Amygdala (tissue), 56 donors: Measurements from ENCODE around the gene SNAPC2.
"Not testable (repeated sequence)": the region's sequence is repeated elsewhere in the genome, so short reads cannot be mapped to it uniquely, and the experiment has no call there.

Source experiments
- DNase-seq, 56 donors: peaks; one replicate each; lab custom pipeline; 2025; lab: John Stamatoyannopoulos, UW

Gene SNAPC2

DNA sequence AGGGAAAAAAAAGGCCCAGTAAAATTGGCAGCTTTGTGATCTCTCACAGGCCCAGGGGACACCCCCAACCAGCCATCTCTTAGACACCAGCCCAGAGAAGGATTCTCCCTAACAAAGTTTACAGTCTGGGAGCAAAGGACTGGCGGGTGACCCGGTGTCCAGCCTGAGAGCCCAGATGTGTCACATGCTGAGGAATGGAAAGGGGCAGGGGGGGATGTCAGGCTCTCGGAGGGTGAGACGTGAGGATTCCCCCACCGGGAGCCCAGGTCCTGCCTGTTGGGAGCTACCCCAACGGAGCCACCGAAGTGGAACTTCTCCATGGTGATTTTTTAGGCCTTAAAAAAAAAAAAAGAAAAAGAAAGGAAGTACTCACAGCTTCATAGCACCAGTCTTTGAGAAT, 10.6 kb downstream of the SNAPC2 start:
- peak in 1 of 56 donors; percentile 20 for DNase-seq

DNA sequence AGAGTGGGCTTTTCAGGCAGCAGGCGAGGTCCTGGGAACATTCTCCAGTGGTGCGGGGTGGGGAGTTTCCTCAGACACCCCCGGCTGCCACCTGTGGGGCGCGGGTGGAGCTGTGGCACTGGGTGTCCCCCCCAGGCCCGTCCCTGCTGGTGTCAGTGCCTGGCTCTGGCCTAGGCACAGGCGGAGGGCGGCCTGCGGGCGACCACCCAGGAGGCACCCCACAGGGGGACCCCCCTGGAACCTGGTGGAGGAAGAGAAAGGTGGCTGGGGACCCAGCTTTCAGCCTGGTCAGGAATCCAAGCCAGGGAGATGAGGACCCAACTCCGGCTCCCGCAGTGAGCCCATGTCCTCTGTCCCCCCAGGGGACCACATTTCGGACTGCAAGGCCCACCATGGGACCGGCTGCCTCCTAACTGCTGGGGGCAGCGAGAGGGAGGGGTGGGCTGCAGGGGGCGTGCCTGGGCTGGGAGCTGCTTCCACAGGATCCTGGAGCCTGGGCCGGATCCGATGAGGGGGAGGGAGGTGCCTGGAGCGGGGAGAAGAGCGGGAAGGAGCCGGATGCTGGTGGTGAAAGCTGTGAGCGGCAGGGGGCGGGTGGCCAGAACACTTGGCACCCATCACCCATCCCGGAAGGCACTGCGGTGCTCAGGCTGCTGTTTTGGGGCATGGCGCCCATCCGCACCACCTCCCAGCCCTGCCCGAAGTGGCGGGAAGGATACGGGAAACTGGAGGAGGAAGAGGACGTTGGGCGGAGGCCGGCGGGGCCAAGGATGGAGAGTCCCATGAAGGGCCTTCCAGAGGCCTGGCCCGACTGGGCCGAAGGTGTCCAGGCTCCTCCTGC, 11.3 kb downstream of the SNAPC2 start:
- DNase-seq: peak in 6 of 56 donors; percentile 10 to 24 (median 16)

DNA sequence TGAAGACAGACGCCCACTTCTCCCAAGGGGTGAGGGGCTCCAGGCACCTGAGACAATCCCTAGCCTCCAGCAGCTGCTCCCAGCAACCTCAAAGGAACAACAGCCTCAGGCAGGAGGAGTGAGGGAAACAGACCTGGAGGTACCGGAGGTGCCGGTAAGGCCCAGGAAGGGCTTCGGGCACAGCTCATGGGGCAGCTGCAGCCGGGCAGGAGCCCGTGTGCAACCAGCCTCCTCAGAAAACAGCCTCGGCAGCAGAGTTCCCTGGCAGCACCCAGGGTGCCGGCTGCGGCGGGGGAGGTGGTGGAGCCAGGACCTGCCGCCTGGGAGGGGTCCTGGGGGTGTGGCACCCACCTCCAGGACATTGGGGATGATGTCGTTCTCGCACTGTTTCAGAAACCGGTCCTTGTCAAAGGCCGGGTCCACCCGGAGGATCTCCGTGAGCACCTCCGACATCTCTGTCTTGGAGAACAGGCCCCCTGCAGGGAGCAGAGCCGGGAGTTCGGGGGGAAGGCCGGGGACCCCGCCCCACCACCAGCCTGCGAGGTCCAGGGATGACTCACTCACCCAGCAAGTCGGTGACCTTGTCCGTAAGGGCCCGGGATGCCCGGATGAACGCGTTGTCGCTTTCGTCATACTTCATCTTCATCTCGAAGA, 12.3 kb downstream of the SNAPC2 start:
- no peak for DNase-seq

DNA sequence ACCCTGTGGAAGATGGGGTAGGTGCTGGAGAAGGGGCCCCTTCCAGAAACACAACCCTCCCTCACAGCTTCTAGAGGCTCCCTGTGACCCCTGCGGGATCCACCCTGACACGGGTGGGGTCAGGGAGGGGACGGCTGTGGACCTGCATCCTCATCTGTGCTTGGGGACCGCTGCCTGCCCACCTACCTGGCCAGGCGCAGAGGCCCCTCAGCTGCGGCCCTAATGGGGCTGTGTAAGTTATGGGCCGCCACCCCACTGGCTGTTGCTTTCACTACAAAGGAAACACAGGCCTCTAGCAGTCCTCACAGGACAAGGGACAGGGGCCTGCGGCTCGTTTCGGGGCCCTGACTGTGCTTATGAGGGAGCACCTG, 12.8 kb downstream of the SNAPC2 start:
- no peak for DNase-seq

DNA sequence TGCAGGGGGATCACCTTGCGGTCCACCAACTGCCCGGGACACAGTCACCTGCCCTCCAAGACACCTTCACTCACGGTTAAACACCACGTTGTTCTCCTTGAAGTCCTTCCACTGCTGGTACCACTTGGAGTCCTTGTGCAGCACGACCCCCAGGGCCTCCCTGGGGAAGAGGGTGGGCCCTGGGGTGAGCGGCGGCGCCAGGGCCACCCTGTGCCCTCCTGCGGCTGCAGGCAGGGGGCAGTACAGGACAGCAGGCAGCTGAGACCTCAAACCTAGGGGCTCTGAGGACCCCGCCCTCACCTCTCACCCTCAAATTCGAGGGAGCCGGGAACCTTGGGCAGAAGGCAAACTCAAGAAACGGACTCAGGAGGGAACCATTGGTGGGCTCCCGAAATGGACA, 13.3 kb downstream of the SNAPC2 start:
- no peak for DNase-seq

DNA sequence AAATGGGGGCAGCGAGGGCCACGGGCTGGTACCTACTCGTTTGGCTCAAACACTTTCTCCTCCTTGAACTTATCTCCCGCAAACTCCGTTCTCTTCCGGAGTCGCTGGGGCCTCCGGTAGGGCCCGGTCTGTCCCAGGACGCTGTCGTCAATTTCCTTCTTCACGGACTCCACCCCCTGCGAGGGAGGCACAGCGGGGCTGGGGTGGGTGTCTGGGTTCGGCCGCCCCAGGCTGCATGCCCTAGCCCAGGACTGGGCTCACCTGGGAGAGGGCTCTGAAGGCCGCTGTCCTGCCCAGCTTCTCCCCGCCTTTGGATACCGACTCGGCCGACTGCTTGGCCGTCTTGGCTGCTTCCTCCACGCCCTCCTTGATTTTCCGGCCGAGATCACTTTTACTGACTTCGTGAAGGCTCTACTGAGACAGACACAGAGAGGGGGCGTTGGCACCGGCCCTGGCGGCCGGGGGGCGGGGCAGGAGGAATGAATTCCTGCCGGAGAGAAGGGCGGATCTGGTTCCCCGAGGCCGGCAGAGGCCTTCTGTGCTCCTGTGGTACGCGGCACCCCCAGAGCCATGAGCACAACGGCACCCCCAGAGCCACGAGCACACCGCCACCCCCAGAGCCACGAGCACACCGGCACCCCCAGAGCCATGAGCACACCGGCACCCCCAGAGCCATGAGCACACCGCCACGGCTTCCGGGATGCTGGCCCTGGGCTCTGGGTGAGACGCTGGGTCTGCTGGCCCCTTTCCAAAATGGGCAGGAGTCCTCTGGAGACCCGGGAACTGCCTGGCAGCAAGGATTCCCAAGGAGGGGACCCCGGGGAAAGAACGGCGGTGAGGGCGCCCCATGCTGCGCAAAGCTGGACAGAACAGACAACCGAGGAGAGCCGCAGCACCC, 13.9 kb downstream of the SNAPC2 start:
- DNase-seq: no peak

DNA sequence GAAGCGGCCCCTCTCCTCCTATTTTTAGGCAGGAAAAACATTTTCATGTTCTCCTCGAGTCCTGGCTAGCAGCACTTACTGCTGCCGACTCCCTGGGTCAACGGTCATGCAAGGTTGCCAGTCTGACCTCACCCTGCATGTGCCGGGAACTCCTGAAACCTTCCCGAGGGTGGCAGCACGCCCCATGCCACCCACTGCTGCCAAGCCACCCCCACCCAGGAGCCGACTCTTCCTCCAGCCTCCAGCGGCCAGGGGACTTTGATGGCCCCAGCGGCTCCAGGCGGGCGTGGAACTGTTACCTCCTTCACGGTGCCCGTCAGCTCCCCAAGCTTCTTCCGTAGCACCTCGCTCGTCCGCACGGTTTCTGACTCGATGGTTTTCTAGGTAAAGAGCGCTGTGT, 14.6 kb downstream of the SNAPC2 start:
- DNase-seq: no peak

DNA sequence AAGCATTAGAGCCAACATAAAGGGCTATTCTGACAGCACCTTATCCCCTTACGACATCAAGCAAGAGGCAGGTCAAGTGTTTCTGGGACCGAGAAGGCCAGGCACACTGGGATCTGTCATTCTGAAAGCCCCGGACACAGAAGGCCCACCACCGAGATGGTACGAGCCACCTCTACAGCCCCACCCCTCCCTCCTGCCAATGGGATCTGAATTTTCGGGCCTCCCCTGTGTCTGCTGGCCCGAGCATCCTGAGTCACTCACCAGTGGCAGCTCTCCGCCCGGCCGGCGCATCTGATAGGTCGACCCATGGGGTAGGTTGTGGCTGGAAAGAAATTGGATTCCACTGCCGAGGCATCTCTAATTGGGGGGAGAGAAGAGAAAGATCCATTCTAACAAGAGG, 20.7 kb downstream of the SNAPC2 start:
- DNase-seq: no peak

DNA sequence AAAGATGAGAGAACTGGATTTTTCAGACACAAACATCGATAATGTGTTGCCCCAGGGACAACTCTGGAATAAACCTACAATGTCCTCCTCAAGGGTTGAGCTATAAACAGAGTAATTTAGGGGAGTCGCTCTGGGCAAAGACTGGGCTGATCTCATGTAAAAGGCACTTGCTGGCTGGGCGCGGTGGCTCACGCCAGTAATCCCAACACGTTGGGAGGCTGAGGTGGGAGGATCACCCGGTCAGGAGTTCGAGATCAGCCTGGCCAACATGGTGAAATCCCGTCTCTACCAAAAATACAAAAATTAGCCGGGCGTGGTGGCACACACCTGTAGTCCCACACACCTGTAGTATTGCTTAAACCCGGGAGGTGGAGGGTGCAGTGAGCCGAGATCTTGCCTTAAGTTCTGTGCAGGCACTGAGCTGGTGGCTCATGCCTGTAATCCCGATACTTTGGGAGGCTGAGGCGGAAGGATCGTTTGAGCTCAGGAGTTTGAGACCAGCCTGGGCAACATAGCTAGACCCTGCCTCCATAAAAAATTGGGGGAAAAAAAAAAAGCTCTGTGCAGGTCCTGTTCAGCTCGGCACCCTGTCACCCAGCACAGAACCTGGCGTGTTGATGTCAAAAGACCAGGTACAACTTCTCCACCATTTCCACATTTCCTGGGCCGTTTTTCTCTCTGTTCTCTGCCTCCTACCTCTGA, 21.9 kb downstream of the SNAPC2 start:
- DNase-seq: no peak

DNA sequence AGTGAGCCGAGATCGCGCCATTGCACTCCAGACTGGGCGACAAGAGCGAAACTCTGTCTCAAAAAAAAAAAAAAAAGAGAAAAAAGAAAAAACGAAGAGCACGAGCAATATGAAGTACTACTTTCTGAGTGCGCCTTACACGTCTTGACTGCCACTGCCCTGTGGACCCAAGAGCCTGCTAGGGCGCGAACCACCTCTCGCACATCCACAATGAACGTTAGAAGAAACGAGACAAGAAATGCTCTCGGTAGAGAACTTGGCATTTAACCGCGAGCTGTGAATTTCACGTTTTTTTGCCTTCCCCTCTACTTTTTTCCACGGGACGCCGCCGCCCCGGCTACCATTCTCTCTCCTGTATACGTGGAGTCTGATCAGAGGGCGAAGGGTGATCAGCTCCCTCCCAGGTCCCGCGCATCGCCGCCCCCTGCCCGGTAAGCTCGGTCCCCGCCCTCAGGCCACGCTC, 22.9 kb downstream of the SNAPC2 start:
- no peak for DNase-seq

DNA sequence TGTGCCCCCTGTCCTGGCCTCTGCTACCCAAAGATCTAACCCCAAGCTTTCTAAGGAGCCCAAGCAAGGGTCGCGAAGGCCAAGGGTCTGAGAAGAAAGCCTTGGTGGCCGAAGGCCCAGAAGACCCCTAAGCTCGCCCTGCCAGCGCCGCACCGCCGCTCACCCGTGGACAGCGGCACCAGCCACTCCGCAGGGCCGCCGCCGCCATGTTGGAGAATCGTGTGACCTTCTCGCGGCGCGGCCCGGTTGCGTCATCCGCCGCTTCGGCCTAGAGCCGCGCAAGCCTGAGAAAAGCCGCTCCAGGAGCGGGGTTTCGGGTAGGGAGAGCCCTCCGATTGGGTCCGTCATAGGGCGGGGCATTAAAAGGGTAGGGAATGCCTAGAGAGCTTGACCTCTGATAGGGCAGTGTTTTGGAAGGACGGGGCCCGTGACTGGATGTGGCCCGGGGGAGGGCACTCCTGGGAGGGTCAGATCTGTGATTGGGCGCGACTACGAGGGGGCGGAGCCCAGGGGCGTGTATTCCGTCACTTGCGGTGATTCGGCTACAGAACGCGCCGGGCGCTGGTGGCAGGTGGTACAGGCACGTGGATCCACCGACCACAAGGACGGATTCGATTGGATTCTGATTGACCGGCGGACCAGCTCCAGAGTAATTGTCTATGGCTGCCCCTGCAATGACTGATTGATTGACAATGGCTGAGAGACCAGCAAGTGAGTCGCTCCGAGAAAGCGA, 23.5 kb downstream of the SNAPC2 start, which contains the start of gene TIMM44:
Gene TIMM44, minus strand, starts transcription at position 223 of the 733 bp plus-strand sequence. Its CDS starts 15 bp downstream, at position 208.
- DNase-seq: peak; percentile 82 to 100 (median 99)

DNA sequence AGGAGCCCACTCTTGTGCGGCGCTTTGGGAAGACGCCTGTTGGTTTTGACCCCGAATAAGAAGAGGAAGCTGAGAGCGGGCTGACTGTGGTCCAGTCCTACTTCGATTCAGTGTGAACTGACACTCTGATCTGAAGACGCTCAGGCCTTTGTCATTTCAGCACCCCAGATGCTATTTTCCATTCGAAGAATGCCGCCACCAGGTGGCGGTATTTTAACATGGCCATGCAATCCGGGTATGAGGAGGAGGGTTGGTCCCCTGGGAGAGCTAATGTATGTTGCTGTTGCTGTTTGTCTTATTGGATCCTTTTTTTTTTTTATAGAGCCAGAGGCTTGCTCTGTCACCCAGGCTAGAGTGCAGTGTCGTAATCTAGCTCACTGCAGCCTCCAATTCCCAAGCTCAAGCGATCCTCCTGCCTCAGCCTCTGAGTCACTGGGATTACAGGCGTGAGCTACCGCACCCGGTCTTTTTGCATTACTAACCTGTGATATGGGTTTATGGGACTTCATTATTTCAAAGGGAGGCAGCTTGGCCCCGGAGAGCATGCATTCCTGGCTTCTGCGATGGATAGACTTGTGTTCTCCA, 24.1 kb downstream of the SNAPC2 start:
- DNase-seq: peak in 54 of 56 donors; percentile 37 to 95 (median 76)

DNA sequence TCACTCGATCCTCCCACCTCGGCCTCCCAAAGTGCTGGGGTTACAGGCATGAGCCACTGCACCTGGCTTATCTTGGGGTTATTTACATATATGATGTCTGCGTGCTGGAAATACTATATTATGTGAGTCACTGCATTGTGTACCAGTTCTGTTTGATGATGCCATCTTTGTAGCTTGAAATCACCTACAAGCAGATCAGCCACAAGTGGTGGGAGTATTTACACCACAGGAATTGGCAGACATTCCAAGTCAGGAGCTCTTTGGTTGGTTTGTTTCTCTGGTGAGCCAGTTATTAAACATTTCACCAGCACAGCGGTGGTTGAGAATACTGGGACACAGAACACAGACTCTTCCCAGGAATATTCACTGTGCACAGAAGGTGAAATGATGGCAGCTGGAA, 27.8 kb downstream of the SNAPC2 start:
- DNase-seq: peak in 2 of 56 donors; percentile 11 to 28

DNA sequence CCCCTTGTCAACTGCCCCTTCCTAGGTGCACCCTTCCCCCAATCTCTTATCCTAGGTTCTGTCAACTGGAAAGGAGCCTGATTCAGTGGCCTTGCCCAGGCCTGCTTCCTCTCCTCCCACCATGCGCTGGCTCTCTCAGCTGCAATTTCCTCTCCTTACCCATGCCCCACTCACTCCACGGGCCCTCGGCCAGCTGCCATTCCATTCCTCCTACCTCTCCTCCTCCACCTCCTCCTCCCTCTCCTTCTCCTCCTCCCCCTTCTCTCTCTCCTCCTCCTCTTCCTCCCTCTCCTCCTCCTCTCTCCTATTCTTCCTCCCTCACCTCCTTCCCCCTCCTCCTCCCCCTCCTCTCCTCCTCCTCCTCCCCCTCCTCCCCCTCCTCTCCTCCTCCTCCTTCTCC, 32.9 kb downstream of the SNAPC2 start:
- no peak for DNase-seq

DNA sequence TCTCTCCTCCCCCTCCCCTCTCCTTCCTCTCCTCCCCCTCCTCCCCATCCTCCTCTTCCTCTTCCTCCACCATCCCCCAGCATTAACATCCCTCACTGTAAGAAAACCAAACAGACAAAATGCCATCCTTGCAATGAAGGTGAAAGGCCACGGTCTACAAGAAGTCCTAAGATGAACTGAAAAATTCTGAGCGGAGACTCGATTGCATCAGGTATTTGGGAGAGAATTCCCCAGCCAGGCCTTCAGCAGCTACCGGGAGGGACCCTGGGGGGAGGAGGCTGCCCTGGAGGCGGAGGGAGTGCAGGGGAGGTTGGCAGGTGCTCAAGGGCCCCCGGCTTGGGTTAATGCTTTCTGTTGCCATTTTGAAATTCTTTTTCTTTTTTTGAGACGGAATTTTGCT, 33.4 kb downstream of the SNAPC2 start:
- no peak for DNase-seq

DNA sequence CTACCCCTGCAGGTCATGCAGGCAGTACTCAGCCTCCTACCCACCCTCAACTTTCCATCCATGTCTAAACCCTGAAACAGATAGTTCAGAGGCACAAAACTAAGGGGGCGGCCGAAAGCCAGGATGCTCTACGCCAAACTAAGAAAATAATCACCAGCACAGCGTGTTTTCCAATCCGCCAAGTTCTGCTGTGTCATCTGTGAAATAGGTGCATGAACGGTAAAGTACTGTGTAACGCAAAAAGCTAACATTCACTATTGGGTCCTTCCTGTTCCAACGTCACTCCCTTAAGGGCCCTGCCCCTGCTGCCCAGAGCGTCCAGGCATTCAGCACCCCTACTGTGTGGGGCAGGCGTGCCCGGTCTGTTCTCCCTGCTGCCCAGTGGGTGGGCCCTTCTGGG, 35.6 kb downstream of the SNAPC2 start:
- DNase-seq: no peak

DNA sequence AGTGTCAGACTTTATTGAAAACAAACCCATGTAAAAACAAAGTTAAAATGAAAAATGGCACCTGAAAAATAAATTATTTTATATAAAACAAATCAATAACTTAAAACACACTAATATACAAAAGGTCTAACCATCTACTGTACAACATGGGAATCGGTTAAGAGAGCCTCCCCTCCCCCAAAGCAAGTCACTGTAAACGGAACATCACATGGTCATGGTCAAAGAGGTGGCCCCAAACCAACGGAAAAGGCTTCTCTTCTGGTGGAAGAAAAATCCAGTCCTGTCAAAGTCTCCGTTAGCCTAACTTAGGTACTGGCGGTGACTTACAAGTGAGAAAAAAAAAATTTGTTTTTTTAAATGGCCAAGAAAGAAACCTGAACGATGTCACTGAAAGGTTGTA, 39.1 kb downstream of the SNAPC2 start:
- no peak for DNase-seq

DNA sequence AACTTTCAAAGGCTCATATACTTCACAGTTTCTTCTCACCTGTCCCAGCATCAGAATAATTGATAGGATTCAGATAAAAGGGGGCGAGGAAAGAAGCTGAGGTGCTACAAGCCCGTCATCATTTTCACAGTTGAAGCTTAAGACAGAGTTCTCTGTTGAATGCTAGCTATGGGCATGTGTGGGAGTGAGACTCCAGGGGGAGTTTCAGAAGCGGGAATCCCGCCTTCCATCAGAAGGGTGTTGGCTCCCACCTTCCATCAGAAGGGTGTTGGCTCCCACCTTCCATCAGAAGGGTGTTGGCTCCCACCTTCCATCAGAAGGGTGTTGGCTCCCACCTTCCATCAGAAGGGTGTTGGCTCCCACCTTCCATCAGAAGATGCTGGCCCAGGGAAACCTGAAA, 40.9 kb downstream of the SNAPC2 start:
- not testable (repeated sequence) for DNase-seq
